T-helper 17 cell (primary cell): Measurements from ENCODE around the gene SLC25A21. TPM values are rescaled to one million over a fixed set of nuclear protein-coding genes. Genes with fewer than 3 reads are reported as not detected.

Experiments
- ATAC-seq: fragments of 150-1000 bp; cut with Tn5 transposase; 2 replicates; pipeline ENCODE4 v1.10.0; 2021; ENCODE audit warnings: mild to moderate bottlenecking, moderate library complexity
- DNase-seq, 3 donors: peaks; one replicate each; pipeline versions ENCODE4 v3.0.0 to v3.0.0-alpha.2; 2020 to 2021
- H3K9me3 ChIP-seq: one replicate; pipeline ENCODE4 v1.7.0; 2013; ENCODE audit warnings: low read length, mild to moderate bottlenecking; ENCODE audit not compliant: control insufficient read depth, poor library complexity, severe bottlenecking
- H3K27ac Mint-ChIP-seq: one replicate; pipeline ENCODE4 v1.8.0; 2022; ENCODE audit warnings: mild to moderate bottlenecking, moderate library complexity, mixed read lengths
- H3K27me3 Mint-ChIP-seq: one replicate; pipeline ENCODE4 v1.8.0; 2022; ENCODE audit warnings: mixed read lengths
- H3K36me3 Mint-ChIP-seq: one replicate; pipeline ENCODE4 v1.8.0; 2022; ENCODE audit warnings: low read depth, mixed read lengths
- H3K4me1 Mint-ChIP-seq: one replicate; pipeline ENCODE4 v1.8.0; 2022; ENCODE audit warnings: mild to moderate bottlenecking, mixed read lengths
- H3K4me3 Mint-ChIP-seq: one replicate; pipeline ENCODE4 v1.8.0; 2022; ENCODE audit warnings: mild to moderate bottlenecking, moderate library complexity, mixed read lengths
- total RNA-seq, 4 donors: library from RNA in 2 of 4; stranded (reverse) in 2 of 4; gene quantifications; one replicate each; pipeline ENCODE4 v1.2.3 and lab custom pipeline; 2022 to 2026

The SLC25A21 gene
- total RNA-seq, 2 donors from 2014 or later: not detected

DNA sequence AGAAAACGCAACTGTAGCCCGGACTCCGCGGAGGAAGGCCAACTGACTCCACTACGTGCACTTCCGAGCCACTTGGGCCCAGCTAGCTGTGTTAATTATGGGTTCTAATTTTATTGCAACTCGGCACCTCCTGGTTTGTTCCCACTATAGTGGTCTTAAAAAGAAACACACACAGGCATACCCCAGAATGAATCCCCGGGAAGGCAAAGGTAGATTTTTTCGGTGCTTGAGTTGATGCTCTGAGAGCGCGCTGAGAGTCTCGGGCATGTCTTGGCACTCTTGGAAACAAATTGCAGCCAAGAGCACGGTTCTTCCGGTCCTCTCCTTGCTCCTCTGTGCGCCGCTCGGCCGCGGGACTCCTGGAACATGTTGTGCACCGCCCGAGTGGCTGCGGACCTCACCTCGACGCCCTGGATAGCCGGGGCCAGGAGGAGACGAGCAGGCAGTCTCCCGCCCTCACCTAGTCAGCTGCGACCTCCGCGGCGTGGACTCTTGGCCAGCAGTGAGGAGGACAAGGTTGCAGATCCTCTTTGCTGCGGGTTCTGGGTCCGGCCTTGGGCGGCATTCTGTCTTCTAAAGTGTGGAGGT is 517.5 kb downstream of the SLC25A21 start:
- Mint-ChIP-seq H3K36me3 (peaks cover 7% of the 10 kb centered on the region), H3K4me3 (no peak overlapping the region), H3K4me1 (peaks cover 4% of the 10 kb centered on the region), H3K27me3 (peaks cover 93% of the 10 kb centered on the region), H3K27ac (no peak overlapping the region)
- no peak for ATAC-seq
- no peak for DNase-seq
- H3K9me3 ChIP-seq: peaks cover 8% of the 10 kb centered on the region

DNA sequence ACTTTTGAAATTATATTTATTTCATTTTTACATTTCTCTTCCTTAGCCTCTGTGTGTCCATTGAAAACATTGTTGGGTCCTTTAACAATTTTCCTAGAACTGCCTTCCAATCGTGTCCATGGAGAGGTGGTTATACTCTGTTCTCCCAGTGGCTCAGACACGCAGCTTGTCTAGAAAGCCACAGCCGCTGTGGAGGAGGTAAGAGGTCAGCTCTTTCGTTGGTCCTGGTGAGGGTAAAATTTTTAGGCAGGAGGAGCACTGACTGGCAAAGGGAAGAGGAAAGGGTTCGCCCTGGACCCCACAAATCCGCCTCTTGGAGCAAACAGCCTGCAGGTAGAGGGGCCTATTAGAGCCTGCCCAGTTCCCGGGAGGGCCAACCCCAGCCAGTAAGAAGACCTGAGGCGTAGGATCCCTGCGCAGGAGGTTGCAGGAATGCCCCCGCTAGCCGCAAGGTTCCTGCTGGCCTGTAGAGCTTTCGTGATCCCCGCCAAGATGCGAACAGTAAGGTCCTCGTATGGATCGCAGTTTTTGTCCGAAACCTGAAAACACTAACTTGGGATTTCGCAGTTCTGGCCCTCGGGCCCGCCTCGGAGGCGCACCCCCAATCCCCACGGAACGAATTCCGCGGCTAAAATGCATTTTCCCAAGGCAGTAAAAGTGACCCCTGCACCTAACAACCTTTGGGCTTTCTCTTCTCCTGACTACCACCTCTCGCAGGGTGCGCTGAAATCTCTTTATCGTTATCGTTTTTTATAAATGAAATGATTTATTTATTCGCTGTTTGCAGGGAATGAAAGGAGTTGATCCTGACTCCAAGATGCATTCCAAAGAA is 518.2 kb downstream of the SLC25A21 start:
- no peak for ATAC-seq
- Mint-ChIP-seq H3K27me3 (peaks cover 86% of the 10 kb centered on the region), H3K4me3 (peak overlapping the region; percentile 41), H3K27ac (no peak overlapping the region), H3K4me1 (peaks cover 4% of the 10 kb centered on the region), H3K36me3 (peaks cover 6% of the 10 kb centered on the region)
- peaks cover 10% of the 10 kb centered on the region for H3K9me3 ChIP-seq
- DNase-seq: no peak

DNA sequence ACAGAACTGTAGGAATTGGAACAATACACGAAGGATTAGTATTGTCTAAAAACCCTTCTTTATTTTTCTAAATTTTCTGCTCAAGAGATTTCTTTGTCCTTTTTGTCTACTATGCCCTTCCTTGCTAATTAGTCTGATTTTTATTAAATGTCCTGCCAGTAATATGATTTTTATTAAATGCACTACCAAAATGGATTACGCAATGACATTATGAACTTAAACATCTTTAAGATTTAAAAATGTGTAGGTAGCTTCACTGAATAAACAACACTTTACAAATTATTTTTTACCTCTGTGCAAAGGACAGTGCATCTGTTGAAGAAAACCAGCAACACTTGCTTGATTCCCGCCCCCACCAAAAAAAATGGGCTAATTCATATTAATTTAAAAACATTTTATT is 519.0 kb downstream of the SLC25A21 start:
- no peak for ATAC-seq
- Mint-ChIP-seq H3K27ac (no peak overlapping the region), H3K27me3 (peaks cover 81% of the 10 kb centered on the region), H3K36me3 (peaks cover 5% of the 10 kb centered on the region), H3K4me1 (peaks cover 4% of the 10 kb centered on the region), H3K4me3 (no peak overlapping the region)
- H3K9me3 ChIP-seq: peaks cover 11% of the 10 kb centered on the region
- DNase-seq: no peak

GRCh38 chr14:36652542-36653201 is 519.7 kb downstream of the SLC25A21 start:
- Mint-ChIP-seq H3K4me1 (peaks cover 6% of the 10 kb centered on the region), H3K36me3 (peaks cover 5% of the 10 kb centered on the region), H3K27me3 (peaks cover 82% of the 10 kb centered on the region), H3K27ac (no peak overlapping the region), H3K4me3 (no peak overlapping the region)
- H3K9me3 ChIP-seq: peaks cover 11% of the 10 kb centered on the region
- ATAC-seq (no peak), DNase-seq (no peak)

DNA sequence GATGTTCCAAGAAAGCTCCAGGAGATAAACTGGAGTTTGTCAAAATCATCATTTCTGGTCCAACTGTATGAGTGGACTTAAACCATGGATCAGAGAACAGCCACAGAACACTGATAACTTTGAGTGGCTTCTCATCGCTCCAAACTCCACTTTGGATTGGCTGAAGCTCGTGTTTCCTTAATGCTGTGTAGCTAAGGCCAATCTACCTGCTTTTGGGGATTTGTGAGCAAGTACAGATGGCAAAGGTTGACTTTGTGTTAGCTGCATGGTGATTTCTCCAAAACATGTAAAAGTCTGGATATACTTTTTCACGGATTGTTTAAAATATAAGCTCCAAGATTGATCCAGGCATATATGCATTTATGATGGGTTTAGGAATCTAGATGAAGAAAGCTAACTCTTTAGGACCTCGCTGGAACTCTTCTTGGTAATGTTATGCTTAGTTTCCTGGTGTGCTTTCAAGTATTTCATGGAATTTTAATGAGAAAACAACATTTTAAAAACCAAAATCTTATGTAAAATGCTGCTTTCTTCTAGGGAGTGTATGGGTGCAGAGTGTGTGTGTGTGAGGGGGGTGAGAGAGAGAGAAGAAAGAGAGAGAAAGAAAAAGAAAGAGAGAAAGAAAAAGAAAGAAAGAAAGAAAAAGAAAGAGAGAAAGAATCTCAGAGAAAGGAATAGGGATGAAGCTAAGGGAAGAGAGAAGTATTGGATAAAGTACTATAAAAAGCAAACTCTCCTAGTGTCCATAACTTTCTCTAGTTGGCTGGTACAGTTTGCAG is 522.3 kb downstream of the SLC25A21 start:
- DNase-seq: no peak
- ATAC-seq: no peak
- Mint-ChIP-seq H3K4me1 (peaks cover 2% of the 10 kb centered on the region), H3K36me3 (peaks cover 2% of the 10 kb centered on the region), H3K4me3 (no peak overlapping the region), H3K27me3 (peaks cover 75% of the 10 kb centered on the region), H3K27ac (no peak overlapping the region)
- peaks cover 8% of the 10 kb centered on the region for H3K9me3 ChIP-seq

GRCh38 chr14:36647824-36648753 is 524.3 kb downstream of the SLC25A21 start:
- Mint-ChIP-seq H3K27ac (no peak overlapping the region), H3K4me1 (peaks cover 2% of the 10 kb centered on the region), H3K4me3 (no peak overlapping the region), H3K36me3 (no peaks in the 10 kb centered on the region), H3K27me3 (peaks cover 63% of the 10 kb centered on the region)
- ATAC-seq: no peak
- peaks cover 3% of the 10 kb centered on the region for H3K9me3 ChIP-seq
- no peak for DNase-seq

GRCh38 chr14:36647417-36647823 is 525.0 kb downstream of the SLC25A21 start:
- Mint-ChIP-seq H3K4me3 (no peak overlapping the region), H3K36me3 (no peaks in the 10 kb centered on the region), H3K27ac (no peak overlapping the region), H3K4me1 (peaks cover 2% of the 10 kb centered on the region), H3K27me3 (peaks cover 57% of the 10 kb centered on the region)
- DNase-seq: no peak
- no peak for ATAC-seq
- peaks cover 3% of the 10 kb centered on the region for H3K9me3 ChIP-seq

GRCh38 chr14:36646664-36647416 is 525.6 kb downstream of the SLC25A21 start:
- no peak overlapping the region for H3K27ac Mint-ChIP-seq
- no peaks in the 10 kb centered on the region for H3K36me3 Mint-ChIP-seq
- ATAC-seq: no peak
- H3K4me1 Mint-ChIP-seq: peaks cover 2% of the 10 kb centered on the region
- no peak overlapping the region for H3K4me3 Mint-ChIP-seq
- peaks cover 51% of the 10 kb centered on the region for H3K27me3 Mint-ChIP-seq
- no peak for DNase-seq
- H3K9me3 ChIP-seq: peaks cover 3% of the 10 kb centered on the region

- no peak for ATAC-seq
- Mint-ChIP-seq H3K4me1 (no peaks in the 10 kb centered on the region), H3K27ac (no peak overlapping the region), H3K4me3 (no peak overlapping the region), H3K27me3 (peaks cover 16% of the 10 kb centered on the region), H3K36me3 (no peaks in the 10 kb centered on the region)
- DNase-seq: no peak
- H3K9me3 ChIP-seq: no peaks in the 10 kb centered on the region
Measured at GRCh38 chr14:36633580-36633979, 538.8 kb downstream of the SLC25A21 start.
